GM12875 (cell line): ENCODE results near the gene NOS2.
"Not testable (repeated sequence)": the region's sequence is repeated elsewhere in the genome, so short reads cannot be mapped to it uniquely, and the experiment has no call there.

Experiments
- H3K4me3 ChIP-seq: one replicate; pipeline ENCODE4 v1.5.1; 2011; ENCODE audit warnings: low read depth, low read length, control low read depth
- CTCF ChIP-seq: IDR thresholded peaks from 2 replicates; pipeline ENCODE4 v1.5.1; 2011; ENCODE audit warnings: low read depth, mild to moderate bottlenecking, control low read depth, inconsistent platforms, low read length, moderate library complexity, borderline replicate concordance; ENCODE audit not compliant: insufficient read depth

The NOS2 gene

GRCh38 chr17:27741971-27742575, 58.3 kb downstream of the NOS2 start:
- TF ChIP-seq CTCF: no peak
- H3K4me3 ChIP-seq: no peak overlapping the region

GRCh38 chr17:27741361-27741861, 58.9 kb downstream of the NOS2 start:
- no peak for TF ChIP-seq CTCF
- H3K4me3 ChIP-seq: no peak overlapping the region

GRCh38 chr17:27740541-27740940, 59.8 kb downstream of the NOS2 start:
- not testable (repeated sequence) for H3K4me3 ChIP-seq

GRCh38 chr17:27733773-27734172, 66.6 kb downstream of the NOS2 start:
- no peak overlapping the region for H3K4me3 ChIP-seq
- no peak for TF ChIP-seq CTCF

GRCh38 chr17:27732746-27733145, 67.6 kb downstream of the NOS2 start:
- H3K4me3 ChIP-seq: not testable (repeated sequence)

GRCh38 chr17:27725982-27726381, 74.3 kb downstream of the NOS2 start:
- H3K4me3 ChIP-seq: not testable (repeated sequence)

GRCh38 chr17:27721797-27722196, 78.5 kb downstream of the NOS2 start:
- TF ChIP-seq CTCF: no peak
- H3K4me3 ChIP-seq: no peak overlapping the region
